Retinal pigment epithelial cell (primary cell): ENCODE results near the gene KCNK7.

Experiments used
- DNase-seq: peaks from one replicate; pipeline ENCODE4 v3.0.0-alpha.2; 2010; ENCODE audit warnings: low read depth
- H3K4me3 ChIP-seq: 2 replicates; pipeline ENCODE4 v1.5.1; 2011; ENCODE audit warnings: mild to moderate bottlenecking, low read length, control low read depth, moderate library complexity
- TF ChIP-seq, protein P1 (sequence below): conservative IDR thresholded peaks from 2 replicates; pipeline ENCODE4 v1.5.1; 2011; ENCODE audit warnings: low read depth, low read length, control low read depth, inconsistent platforms

The KCNK7 gene

GRCh38 chr11:65634440-65634839 lies 38.8 kb upstream of the KCNK7 start:
- TF ChIP-seq, protein P1, sequence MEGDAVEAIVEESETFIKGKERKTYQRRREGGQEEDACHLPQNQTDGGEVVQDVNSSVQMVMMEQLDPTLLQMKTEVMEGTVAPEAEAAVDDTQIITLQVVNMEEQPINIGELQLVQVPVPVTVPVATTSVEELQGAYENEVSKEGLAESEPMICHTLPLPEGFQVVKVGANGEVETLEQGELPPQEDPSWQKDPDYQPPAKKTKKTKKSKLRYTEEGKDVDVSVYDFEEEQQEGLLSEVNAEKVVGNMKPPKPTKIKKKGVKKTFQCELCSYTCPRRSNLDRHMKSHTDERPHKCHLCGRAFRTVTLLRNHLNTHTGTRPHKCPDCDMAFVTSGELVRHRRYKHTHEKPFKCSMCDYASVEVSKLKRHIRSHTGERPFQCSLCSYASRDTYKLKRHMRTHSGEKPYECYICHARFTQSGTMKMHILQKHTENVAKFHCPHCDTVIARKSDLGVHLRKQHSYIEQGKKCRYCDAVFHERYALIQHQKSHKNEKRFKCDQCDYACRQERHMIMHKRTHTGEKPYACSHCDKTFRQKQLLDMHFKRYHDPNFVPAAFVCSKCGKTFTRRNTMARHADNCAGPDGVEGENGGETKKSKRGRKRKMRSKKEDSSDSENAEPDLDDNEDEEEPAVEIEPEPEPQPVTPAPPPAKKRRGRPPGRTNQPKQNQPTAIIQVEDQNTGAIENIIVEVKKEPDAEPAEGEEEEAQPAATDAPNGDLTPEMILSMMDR: no peak
- no peak overlapping the region for H3K4me3 ChIP-seq
- DNase-seq: no peak

- DNase-seq: no peak
- TF ChIP-seq, protein P1: no peak
- no peak overlapping the region for H3K4me3 ChIP-seq
Observed at GRCh38 chr11:65634109-65634436, 38.5 kb upstream of the KCNK7 start.

DNA sequence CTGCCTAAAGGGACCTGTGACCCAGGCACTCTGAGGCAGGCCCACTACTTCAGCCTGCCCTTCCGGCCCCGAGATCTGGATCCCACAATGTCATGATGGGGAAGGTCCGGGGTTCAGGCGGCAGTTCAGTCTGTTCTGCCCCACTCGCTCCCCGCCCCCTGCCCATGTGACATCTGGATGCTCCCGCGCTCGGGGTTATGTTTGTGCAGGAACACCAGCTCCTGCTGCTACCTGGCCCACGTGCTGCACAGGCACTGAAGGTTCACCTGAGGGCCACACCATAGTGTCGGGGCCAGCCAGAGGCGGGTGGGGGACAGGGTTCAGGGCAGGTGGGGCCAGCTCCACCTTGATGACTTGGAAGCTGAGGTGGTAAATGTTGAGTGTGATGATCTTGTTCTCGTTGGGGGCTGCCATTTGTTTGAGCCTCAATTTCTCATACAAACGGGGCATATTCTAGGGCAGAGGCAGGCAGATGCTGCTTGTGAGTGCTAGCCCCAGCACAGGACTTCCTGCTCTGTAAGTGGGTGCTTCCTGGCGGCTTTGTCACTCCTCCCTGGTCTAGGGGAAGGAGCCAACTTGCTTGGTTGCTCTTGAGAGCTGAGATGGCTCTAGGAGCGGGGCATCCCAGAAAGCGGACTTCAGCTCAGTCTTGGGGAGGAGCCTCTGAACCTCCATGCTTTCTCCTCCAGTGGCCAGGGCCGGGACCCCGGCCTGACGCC lies 37.9 kb upstream of the KCNK7 start:
- no peak overlapping the region for H3K4me3 ChIP-seq
- TF ChIP-seq, protein P1: no peak
- DNase-seq: no peak

- no peak for DNase-seq
- no peak overlapping the region for H3K4me3 ChIP-seq
- TF ChIP-seq, protein P1: no peak
Observed at GRCh38 chr11:65630215-65630614, 34.6 kb upstream of the KCNK7 start.

GRCh38 chr11:65629579-65629978 lies 34.0 kb upstream of the KCNK7 start:
- no peak overlapping the region for H3K4me3 ChIP-seq
- no peak for DNase-seq
- TF ChIP-seq, protein P1: no peak

- no peak for DNase-seq
- H3K4me3 ChIP-seq: no peak overlapping the region
- TF ChIP-seq, protein P1: no peak
Observed at GRCh38 chr11:65627202-65627601, 31.6 kb upstream of the KCNK7 start.

DNA sequence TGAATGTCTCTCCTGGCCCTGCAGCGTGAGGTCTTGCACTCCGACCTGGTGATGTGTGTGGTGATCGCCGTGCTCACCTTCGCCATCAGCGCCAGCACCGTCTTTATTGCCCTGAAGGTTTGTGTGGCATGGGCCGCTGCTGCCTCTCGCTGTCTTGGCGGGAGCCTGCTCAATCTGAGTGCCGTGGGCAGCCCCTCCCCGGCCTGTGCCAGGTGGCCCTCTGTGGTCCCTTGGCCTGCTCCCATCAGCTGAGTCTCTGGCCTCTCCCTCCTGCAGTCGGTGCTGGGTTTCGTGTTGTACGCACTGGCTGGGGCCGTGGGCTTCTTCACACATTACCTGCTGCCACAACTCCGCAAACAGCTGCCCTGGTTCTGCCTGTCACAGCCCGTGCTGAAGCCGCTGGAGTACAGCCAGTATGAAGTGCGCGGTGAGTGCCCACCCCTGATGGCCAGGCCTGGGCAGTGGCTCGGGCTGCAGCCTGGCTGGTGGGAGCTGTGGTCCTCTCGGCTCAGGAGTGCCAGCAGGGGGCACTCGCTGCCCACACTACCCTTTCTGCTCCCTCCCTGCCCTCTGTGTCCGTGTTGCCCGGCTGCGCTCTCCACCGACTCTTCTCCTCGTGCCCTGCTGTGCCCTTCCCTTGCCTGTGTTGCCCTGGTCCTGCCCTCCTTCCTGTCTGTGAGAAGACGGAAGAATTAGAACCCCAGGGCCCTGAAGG lies 30.2 kb upstream of the KCNK7 start:
- H3K4me3 ChIP-seq: no peak overlapping the region
- TF ChIP-seq, protein P1: peak; percentile 64
- no peak for DNase-seq
